ENCODE data around the gene RTL9. TPM values are rescaled to one million over a fixed set of nuclear protein-coding genes. Genes with fewer than 3 reads are reported as not detected.

Gene RTL9
- total and polyA plus RNA-seq, 9 of the 15 experiments (the other 6 are each of a cell fraction or from before 2014, with no cell fraction given) = 0.04 to 0.35 (median 0.13) TPM; not detected in 1

DNA sequence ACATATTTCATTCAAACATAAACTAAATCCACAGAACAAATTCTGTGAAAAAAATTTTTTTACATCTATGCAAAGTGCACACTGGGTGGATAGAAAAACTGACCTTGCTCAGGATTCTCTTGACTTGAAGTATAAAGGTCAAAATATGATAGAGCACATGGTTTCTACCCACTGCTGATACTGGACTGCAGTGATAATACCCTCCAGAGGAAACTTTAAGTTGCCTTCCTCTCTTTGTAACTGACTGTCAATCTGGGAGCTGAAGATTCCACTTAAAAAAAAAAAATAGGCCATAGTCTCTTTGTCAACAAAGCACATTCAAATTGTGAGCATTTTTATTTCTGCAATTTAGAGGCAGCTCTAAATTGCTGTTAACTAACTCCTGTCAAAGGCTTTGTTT lies 37.6 kb upstream of the RTL9 start (continued):
- 0 out of 2 replicates have a peak, but pooled peaks have one; percentile 10 for TF ChIP-seq NFIC (IDR thresholded peaks at IDR 0.05)
- TF ChIP-seq, protein P1, sequence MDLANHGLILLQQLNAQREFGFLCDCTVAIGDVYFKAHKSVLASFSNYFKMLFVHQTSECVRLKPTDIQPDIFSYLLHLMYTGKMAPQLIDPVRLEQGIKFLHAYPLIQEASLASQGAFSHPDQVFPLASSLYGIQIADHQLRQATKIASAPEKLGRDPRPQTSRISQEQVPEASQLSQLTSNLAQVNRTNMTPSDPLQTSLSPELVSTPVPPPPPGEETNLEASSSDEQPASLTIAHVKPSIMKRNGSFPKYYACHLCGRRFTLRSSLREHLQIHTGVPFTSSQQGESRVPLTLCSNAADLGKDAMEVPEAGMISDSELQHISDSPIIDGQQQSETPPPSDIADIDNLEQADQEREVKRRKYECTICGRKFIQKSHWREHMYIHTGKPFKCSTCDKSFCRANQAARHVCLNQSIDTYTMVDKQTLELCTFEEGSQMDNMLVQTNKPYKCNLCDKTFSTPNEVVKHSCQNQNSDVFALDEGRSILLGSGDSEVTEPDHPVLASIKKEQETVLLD (IDR thresholded peaks at IDR 0.05) = no peak
- TF ChIP-seq RBM15 (IDR thresholded peaks at IDR 0.05; ENCODE audit: insufficient read depth, low read length) = no peak
- no peak for TF ChIP-seq EGR1 (conservative IDR thresholded peaks at IDR 0.05)
- no peak for TF ChIP-seq CCAR2 (IDR thresholded peaks at IDR 0.05; ENCODE audit: low read depth, low read length)
- TF ChIP-seq SIN3B (IDR thresholded peaks at IDR 0.05; ENCODE audit: low read depth) = no peak
- no peak for TF ChIP-seq THRAP3 (IDR thresholded peaks at IDR 0.05; ENCODE audit: borderline replicate concordance)
- TF ChIP-seq, protein P2, sequence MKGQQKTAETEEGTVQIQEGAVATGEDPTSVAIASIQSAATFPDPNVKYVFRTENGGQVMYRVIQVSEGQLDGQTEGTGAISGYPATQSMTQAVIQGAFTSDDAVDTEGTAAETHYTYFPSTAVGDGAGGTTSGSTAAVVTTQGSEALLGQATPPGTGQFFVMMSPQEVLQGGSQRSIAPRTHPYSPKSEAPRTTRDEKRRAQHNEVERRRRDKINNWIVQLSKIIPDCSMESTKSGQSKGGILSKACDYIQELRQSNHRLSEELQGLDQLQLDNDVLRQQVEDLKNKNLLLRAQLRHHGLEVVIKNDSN (CRISPR knock-in tag; IDR thresholded peaks at IDR 0.05) = no peak
- peak; percentile 53 for TF ChIP-seq CBFA2T2 (conservative IDR thresholded peaks at IDR 0.05)
- TF ChIP-seq NR1H2 (CRISPR knock-in tag; IDR thresholded peaks at IDR 0.05) = no peak
- TF ChIP-seq EP300 (IDR thresholded peaks at IDR 0.05; ENCODE audit: low read length) = peak; percentile 72; the same call in 1 of the 2 replicates
- 0 out of 2 replicates have a peak, but pooled peaks have one; percentile 46 for TF ChIP-seq MYC (IDR thresholded peaks at IDR 0.05; ENCODE audit: low read depth, low read length)
- TF ChIP-seq MYC (CRISPR knock-in tag; IDR thresholded peaks at IDR 0.05; ENCODE audit: borderline replicate concordance, low read depth) = no peak
- TF ChIP-seq, protein P3, sequence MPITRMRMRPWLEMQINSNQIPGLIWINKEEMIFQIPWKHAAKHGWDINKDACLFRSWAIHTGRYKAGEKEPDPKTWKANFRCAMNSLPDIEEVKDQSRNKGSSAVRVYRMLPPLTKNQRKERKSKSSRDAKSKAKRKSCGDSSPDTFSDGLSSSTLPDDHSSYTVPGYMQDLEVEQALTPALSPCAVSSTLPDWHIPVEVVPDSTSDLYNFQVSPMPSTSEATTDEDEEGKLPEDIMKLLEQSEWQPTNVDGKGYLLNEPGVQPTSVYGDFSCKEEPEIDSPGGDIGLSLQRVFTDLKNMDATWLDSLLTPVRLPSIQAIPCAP (CRISPR knock-in tag; IDR thresholded peaks at IDR 0.05; ENCODE audit: borderline replicate concordance) = no peak
- TF ChIP-seq, protein P4, sequence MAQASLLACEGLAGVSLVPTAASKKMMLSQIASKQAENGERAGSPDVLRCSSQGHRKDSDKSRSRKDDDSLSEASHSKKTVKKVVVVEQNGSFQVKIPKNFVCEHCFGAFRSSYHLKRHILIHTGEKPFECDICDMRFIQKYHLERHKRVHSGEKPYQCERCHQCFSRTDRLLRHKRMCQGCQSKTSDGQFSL (CRISPR knock-in tag; IDR thresholded peaks at IDR 0.05) = no peak
- TF ChIP-seq, protein P4 (tag; IDR thresholded peaks at IDR 0.05) = no peak
- TF ChIP-seq, protein P5, sequence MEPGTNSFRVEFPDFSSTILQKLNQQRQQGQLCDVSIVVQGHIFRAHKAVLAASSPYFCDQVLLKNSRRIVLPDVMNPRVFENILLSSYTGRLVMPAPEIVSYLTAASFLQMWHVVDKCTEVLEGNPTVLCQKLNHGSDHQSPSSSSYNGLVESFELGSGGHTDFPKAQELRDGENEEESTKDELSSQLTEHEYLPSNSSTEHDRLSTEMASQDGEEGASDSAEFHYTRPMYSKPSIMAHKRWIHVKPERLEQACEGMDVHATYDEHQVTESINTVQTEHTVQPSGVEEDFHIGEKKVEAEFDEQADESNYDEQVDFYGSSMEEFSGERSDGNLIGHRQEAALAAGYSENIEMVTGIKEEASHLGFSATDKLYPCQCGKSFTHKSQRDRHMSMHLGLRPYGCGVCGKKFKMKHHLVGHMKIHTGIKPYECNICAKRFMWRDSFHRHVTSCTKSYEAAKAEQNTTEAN (CRISPR knock-in tag; IDR thresholded peaks at IDR 0.05) = no peak
- no peak for TF ChIP-seq HDAC8 (tag; IDR thresholded peaks at IDR 0.05)
- TF ChIP-seq NFXL1 (CRISPR knock-in tag; IDR thresholded peaks at IDR 0.05) = no peak
- TF ChIP-seq LEF1 (IDR thresholded peaks at IDR 0.05) = no peak
- no peak for TF ChIP-seq ZBTB7A (IDR thresholded peaks at IDR 0.05; ENCODE audit: borderline replicate concordance, control insufficient read depth, low read depth, low read length)
- TF ChIP-seq HSF4 (CRISPR knock-in tag; IDR thresholded peaks at IDR 0.05; ENCODE audit: borderline replicate concordance) = no peak
- TF ChIP-seq ZNF263 (CRISPR knock-in tag; IDR thresholded peaks at IDR 0.05; ENCODE audit: borderline replicate concordance) = no peak
- TF ChIP-seq ZNF41 (CRISPR knock-in tag; conservative IDR thresholded peaks at IDR 0.05) = no peak
- TF ChIP-seq TCF3 (CRISPR knock-in tag; IDR thresholded peaks at IDR 0.05) = peak; percentile 61
- TF ChIP-seq NFRKB (IDR thresholded peaks at IDR 0.05; ENCODE audit: low read depth) = no peak
- TF ChIP-seq HNRNPL (IDR thresholded peaks at IDR 0.05; ENCODE audit: low read depth, low read length) = no peak

All from K562 (cell line).